Transverse colon (tissue), 4 donors: ENCODE data around the gene HTT.

Experiments used
- POLR2AphosphoS5 ChIP-seq, 3 donors: sonication (generic); formaldehyde crosslinking; IDR thresholded peaks; one replicate each; pipeline ENCODE4 v1.6.1; 2016; ENCODE audit warnings: antibody characterized with exemption in 3 of 3
- TF ChIP-seq, protein P1 (sequence below), 5 experiments: fragments of 200-600 bp in 3 of 5; fragments of 450-650 bp in 2 of 5; sonication (generic) in 3 of 5; IDR thresholded peaks; 1 replicate in 2 of 5; 2 replicates in 3 of 5; pipeline ENCODE4 v1.5.1; 2016 to 2017; ENCODE audit warnings: antibody characterized with exemption in 5 of 5, inconsistent platforms in 3 of 5, mild to moderate bottlenecking in 2 of 5, moderate library complexity in 1 of 5

DNA sequence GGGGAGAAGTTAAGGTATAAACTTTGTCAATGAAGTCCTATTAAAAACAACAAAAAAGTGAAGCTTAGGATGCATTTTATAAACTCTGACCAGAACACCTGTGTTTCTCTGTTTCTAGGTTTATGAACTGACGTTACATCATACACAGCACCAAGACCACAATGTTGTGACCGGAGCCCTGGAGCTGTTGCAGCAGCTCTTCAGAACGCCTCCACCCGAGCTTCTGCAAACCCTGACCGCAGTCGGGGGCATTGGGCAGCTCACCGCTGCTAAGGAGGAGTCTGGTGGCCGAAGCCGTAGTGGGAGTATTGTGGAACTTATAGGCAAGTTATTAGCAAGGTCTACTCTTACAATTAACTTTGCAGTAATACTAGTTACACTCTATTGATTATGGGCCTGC lies 46.6 kb downstream of the HTT start:
- TF ChIP-seq, protein P1, sequence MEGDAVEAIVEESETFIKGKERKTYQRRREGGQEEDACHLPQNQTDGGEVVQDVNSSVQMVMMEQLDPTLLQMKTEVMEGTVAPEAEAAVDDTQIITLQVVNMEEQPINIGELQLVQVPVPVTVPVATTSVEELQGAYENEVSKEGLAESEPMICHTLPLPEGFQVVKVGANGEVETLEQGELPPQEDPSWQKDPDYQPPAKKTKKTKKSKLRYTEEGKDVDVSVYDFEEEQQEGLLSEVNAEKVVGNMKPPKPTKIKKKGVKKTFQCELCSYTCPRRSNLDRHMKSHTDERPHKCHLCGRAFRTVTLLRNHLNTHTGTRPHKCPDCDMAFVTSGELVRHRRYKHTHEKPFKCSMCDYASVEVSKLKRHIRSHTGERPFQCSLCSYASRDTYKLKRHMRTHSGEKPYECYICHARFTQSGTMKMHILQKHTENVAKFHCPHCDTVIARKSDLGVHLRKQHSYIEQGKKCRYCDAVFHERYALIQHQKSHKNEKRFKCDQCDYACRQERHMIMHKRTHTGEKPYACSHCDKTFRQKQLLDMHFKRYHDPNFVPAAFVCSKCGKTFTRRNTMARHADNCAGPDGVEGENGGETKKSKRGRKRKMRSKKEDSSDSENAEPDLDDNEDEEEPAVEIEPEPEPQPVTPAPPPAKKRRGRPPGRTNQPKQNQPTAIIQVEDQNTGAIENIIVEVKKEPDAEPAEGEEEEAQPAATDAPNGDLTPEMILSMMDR (IDR thresholded peaks at IDR 0.05): no peak
- TF ChIP-seq POLR2AphosphoS5 (IDR thresholded peaks at IDR 0.05): no peak
